ENCODE data around the gene GNG12. TPM values are rescaled to one million over a fixed set of nuclear protein-coding genes. Genes with fewer than 3 reads are reported as not detected.

The GNG12 gene
- polyA plus RNA-seq, 4 donors: 52.8 to 162 (median 126) TPM

DNA sequence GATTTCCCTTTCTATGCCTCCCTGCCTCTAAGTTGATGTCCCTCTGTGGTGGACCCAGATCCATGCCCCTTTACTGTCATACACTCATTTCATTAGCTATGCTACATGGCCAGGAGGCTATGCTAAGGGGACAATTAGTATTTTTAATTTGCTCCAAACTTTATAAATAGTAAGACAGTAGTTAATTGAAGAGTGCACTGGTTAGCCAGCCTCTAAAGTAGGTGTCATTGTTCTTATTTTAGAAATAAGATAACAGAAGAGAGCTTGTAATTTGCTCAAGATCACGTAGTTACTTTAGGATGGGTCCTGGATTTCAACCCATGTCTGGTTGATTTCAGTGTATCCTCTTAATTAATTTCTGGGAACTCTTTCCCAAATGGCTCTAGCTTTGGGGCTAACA, 29.4 kb upstream of the GNG12 start:
- Histone ChIP-seq H3K4me1 (ENCODE audit: control insufficient read depth in 3 of 3, insufficient read depth in 2 of 3, low read depth in 1 of 3, low read length in 2 of 3) (no peaks in the 10 kb centered on the region), H3K9me3 (ENCODE audit: control insufficient read depth in 2 of 2, insufficient read depth in 1 of 2, low read depth in 1 of 2, low read length in 1 of 2) (no peaks in the 10 kb centered on the region), H3K27me3 (ENCODE audit: control insufficient read depth in 3 of 3, insufficient read depth in 3 of 3, low read length in 3 of 3) (no peaks in the 10 kb centered on the region), H3K4me3 (ENCODE audit: low read depth in 1 of 3, low read length in 3 of 3) (no peak overlapping the region), H3K27ac (ENCODE audit: low read depth in 1 of 3, low read length in 2 of 3) (no peak overlapping the region), H3K36me3 (ENCODE audit: control insufficient read depth in 3 of 3, insufficient read depth in 2 of 3, low read depth in 1 of 3, low read length in 3 of 3) (no peaks in the 10 kb centered on the region)
- DNase-seq: no peak
- FAIRE-seq: no peak
- 93 to 100% (median 94%) methylated on average over 1 of the region's 1 CpG for WGBS, 3 donors

DNA sequence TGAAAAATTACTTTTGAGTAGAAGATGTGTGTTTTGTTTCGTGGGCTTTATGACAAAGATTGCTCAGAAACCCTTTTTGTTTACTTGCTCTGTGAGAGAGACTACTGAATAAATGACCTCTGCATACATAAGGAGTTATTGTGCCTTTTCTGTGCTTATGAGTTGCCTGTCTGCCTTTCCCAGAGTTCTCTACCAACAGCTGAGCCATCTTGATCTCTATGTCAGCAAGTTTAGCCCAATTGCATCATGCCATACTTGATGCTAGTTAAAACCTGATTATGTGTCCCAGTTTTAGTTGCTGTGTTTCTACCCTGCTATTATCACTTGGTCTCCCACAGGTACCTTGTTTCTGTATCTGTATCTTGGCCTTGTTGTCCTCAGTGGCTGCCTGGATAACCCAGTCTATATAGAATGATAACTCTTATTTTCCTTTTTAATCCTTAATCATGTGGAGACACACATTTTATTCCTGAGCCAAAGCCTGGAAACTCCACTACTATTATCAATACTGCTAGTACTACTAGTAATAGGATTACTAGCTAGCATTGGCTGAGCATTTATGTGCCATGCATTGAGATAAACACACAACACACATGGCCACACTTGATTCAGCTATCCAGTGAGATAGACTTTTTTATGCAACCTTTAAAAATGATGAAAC, 28.7 kb upstream of the GNG12 start:
- H3K27ac ChIP-seq (ENCODE audit: low read depth in 1 of 3, low read length in 2 of 3): no peak overlapping the region
- FAIRE-seq (no peak), DNase-seq (no peak)
- WGBS, 3 donors: 50 to 67% (median 65%) methylated on average over 1 of the region's 1 CpG
- no peaks in the 10 kb centered on the region for H3K36me3 ChIP-seq (ENCODE audit: control insufficient read depth in 3 of 3, insufficient read depth in 2 of 3, low read depth in 1 of 3, low read length in 3 of 3)
- H3K27me3 ChIP-seq (ENCODE audit: control insufficient read depth in 3 of 3, insufficient read depth in 3 of 3, low read length in 3 of 3): no peaks in the 10 kb centered on the region
- H3K4me3 ChIP-seq (ENCODE audit: low read depth in 1 of 3, low read length in 3 of 3): no peak overlapping the region
- H3K4me1 ChIP-seq (ENCODE audit: control insufficient read depth in 3 of 3, insufficient read depth in 2 of 3, low read depth in 1 of 3, low read length in 2 of 3): no peaks in the 10 kb centered on the region
- H3K9me3 ChIP-seq (ENCODE audit: control insufficient read depth in 2 of 2, insufficient read depth in 1 of 2, low read depth in 1 of 2, low read length in 1 of 2): no peaks in the 10 kb centered on the region

DNA sequence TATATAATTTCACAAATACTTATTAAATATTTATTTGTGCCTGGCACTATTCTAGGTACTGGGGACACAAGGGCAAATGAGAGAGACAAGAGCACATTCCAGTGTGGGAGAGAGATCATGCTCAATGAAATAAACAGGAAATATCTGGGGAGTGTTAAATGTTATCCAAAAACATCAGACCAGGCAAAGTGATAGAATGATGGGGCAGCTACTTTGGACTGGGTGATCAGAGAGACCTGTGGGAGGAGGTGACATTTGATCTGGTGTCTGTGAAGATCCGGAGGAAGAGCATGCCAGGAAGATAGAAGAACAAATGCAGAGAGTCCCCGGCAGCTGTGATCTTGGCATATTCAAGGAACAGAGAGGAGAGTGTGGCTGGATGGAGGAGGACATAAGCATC, 27.5 kb upstream of the GNG12 start:
- Histone ChIP-seq H3K36me3 (ENCODE audit: control insufficient read depth in 3 of 3, insufficient read depth in 2 of 3, low read depth in 1 of 3, low read length in 3 of 3) (no peaks in the 10 kb centered on the region), H3K27ac (ENCODE audit: low read depth in 1 of 3, low read length in 2 of 3) (no peak overlapping the region), H3K4me1 (ENCODE audit: control insufficient read depth in 3 of 3, insufficient read depth in 2 of 3, low read depth in 1 of 3, low read length in 2 of 3) (no peaks in the 10 kb centered on the region), H3K4me3 (ENCODE audit: low read depth in 1 of 3, low read length in 3 of 3) (no peak overlapping the region), H3K9me3 (ENCODE audit: control insufficient read depth in 2 of 2, insufficient read depth in 1 of 2, low read depth in 1 of 2, low read length in 1 of 2) (no peaks in the 10 kb centered on the region), H3K27me3 (ENCODE audit: control insufficient read depth in 3 of 3, insufficient read depth in 3 of 3, low read length in 3 of 3) (no peaks in the 10 kb centered on the region)
- 79 to 94% (median 91%) methylated on average over 2 of the region's 2 CpGs for WGBS, 3 donors
- DNase-seq (no peak), FAIRE-seq (no peak)

DNA sequence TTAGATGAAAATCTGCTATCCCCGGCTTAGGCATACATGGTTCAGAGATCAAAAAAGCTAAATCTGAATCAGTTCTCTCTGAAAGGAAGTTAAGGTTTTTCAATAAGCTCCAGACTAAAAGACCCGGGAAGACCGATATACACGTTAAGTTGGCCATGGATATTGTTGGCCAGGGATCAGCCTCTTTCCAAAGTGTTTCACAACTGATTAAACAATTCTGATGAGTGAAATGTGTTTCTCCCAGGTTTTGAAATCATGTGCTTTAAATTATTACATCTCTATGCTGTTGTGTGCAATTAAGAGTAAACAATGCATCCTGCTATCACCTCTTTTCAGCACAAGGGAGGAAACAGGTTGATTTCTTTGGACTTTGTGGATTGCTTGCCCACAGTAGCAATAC, 23.7 kb upstream of the GNG12 start:
- 78 to 91% (median 90%) methylated on average over 4 of the region's 4 CpGs for WGBS, 3 donors
- Histone ChIP-seq H3K27me3 (ENCODE audit: control insufficient read depth in 3 of 3, insufficient read depth in 3 of 3, low read length in 3 of 3) (no peaks in the 10 kb centered on the region), H3K36me3 (ENCODE audit: control insufficient read depth in 3 of 3, insufficient read depth in 2 of 3, low read depth in 1 of 3, low read length in 3 of 3) (no peaks in the 10 kb centered on the region), H3K9me3 (ENCODE audit: control insufficient read depth in 2 of 2, insufficient read depth in 1 of 2, low read depth in 1 of 2, low read length in 1 of 2) (no peaks in the 10 kb centered on the region), H3K27ac (ENCODE audit: low read depth in 1 of 3, low read length in 2 of 3) (no peak overlapping the region), H3K4me3 (ENCODE audit: low read depth in 1 of 3, low read length in 3 of 3) (no peak overlapping the region), H3K4me1 (ENCODE audit: control insufficient read depth in 3 of 3, insufficient read depth in 2 of 3, low read depth in 1 of 3, low read length in 2 of 3) (no peaks in the 10 kb centered on the region)
- FAIRE-seq: no peak
- DNase-seq: no peak

DNA sequence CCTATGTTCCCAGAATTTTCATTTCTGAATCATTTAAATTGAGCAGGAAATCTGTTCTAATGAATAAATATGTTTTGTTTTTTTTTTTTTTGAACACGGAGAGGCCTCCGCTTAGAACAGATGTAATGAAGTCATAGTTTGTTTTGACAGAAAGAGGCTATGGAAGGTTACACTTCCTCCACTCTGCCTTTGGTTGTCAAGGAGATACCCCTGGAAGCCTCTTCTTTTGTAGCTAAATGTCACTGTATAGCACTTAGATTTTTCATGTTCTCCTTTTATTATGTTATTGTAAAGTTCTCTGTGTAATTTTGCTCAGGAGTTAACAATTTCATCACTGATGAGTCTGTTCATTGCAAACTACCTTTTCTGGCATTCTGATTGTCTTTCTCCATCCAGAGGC, 22.7 kb upstream of the GNG12 start:
- Histone ChIP-seq H3K27me3 (ENCODE audit: control insufficient read depth in 3 of 3, insufficient read depth in 3 of 3, low read length in 3 of 3) (no peaks in the 10 kb centered on the region), H3K36me3 (ENCODE audit: control insufficient read depth in 3 of 3, insufficient read depth in 2 of 3, low read depth in 1 of 3, low read length in 3 of 3) (no peaks in the 10 kb centered on the region), H3K9me3 (ENCODE audit: control insufficient read depth in 2 of 2, insufficient read depth in 1 of 2, low read depth in 1 of 2, low read length in 1 of 2) (no peaks in the 10 kb centered on the region), H3K27ac (ENCODE audit: low read depth in 1 of 3, low read length in 2 of 3) (no peak overlapping the region), H3K4me3 (ENCODE audit: low read depth in 1 of 3, low read length in 3 of 3) (no peak overlapping the region), H3K4me1 (ENCODE audit: control insufficient read depth in 3 of 3, insufficient read depth in 2 of 3, low read depth in 1 of 3, low read length in 2 of 3) (no peaks in the 10 kb centered on the region)
- WGBS, 3 donors: 57 to 86% (median 74%) methylated on average over 2 of the region's 2 CpGs
- FAIRE-seq: no peak
- no peak for DNase-seq

DNA sequence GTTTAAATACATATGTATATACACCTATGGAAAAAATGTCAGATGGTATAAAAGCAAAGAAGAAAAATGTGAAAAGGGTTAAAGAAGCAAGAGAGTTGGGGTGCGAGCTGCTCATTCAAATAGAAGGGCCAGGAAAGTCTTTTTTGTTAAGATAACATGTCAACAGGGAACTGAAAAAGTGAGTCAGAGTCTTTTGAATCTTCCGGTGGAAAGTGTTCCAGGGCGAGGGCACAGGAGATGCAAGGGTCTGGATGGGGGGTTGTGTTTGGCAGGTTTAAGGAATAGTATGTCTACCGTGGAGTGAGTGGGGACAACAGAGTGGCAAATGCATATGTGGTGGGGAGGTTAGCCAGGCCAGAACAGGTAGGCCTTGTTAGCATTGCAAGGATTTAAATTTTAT, 22.2 kb upstream of the GNG12 start:
- Histone ChIP-seq H3K4me1 (ENCODE audit: control insufficient read depth in 3 of 3, insufficient read depth in 2 of 3, low read depth in 1 of 3, low read length in 2 of 3) (peaks cover 0 to 4% (median 0%) of the 10 kb centered on the region in 3 donors), H3K9me3 (ENCODE audit: control insufficient read depth in 2 of 2, insufficient read depth in 1 of 2, low read depth in 1 of 2, low read length in 1 of 2) (no peaks in the 10 kb centered on the region), H3K27me3 (ENCODE audit: control insufficient read depth in 3 of 3, insufficient read depth in 3 of 3, low read length in 3 of 3) (no peaks in the 10 kb centered on the region), H3K36me3 (ENCODE audit: control insufficient read depth in 3 of 3, insufficient read depth in 2 of 3, low read depth in 1 of 3, low read length in 3 of 3) (no peaks in the 10 kb centered on the region), H3K27ac (ENCODE audit: low read depth in 1 of 3, low read length in 2 of 3) (no peak overlapping the region), H3K4me3 (ENCODE audit: low read depth in 1 of 3, low read length in 3 of 3) (no peak overlapping the region)
- 62 to 83% (median 71%) methylated on average over 4 of the region's 4 CpGs for WGBS, 3 donors
- DNase-seq (no peak), FAIRE-seq (no peak)

DNA sequence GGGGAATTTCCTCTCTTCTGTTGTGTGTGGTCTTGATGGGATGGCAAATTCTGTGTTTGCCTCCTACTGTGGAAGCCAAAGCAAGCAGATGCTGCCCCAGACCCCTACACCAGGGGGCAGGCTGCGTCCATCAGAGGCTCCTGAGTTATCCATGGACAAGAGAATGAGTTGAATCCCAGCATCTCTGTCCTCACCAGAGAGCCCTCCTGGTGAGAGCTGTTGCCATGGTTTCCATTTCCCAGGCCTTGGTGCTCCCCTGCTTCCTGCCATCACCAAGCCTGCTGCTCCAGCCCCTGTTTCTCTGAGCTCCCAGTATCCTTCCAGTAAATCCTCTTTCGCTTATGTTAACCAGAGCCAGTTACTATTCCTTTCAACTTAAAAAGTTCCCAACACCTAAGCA, 20.4 kb upstream of the GNG12 start:
- H3K27me3 ChIP-seq (ENCODE audit: control insufficient read depth in 3 of 3, insufficient read depth in 3 of 3, low read length in 3 of 3): no peaks in the 10 kb centered on the region
- DNase-seq (peak; percentile 54 to 67), FAIRE-seq (no peak)
- peaks cover 0 to 8% (median 0%) of the 10 kb centered on the region in 3 donors for H3K4me1 ChIP-seq (ENCODE audit: control insufficient read depth in 3 of 3, insufficient read depth in 2 of 3, low read depth in 1 of 3, low read length in 2 of 3)
- WGBS, 3 donors: 10 to 53% (median 30%) methylated on average over 2 of the region's 2 CpGs
- no peaks in the 10 kb centered on the region for H3K36me3 ChIP-seq (ENCODE audit: control insufficient read depth in 3 of 3, insufficient read depth in 2 of 3, low read depth in 1 of 3, low read length in 3 of 3)
- no peak overlapping the region for H3K27ac ChIP-seq (ENCODE audit: low read depth in 1 of 3, low read length in 2 of 3)
- H3K9me3 ChIP-seq (ENCODE audit: control insufficient read depth in 2 of 2, insufficient read depth in 1 of 2, low read depth in 1 of 2, low read length in 1 of 2): no peaks in the 10 kb centered on the region
- no peak overlapping the region for H3K4me3 ChIP-seq (ENCODE audit: low read depth in 1 of 3, low read length in 3 of 3)

DNA sequence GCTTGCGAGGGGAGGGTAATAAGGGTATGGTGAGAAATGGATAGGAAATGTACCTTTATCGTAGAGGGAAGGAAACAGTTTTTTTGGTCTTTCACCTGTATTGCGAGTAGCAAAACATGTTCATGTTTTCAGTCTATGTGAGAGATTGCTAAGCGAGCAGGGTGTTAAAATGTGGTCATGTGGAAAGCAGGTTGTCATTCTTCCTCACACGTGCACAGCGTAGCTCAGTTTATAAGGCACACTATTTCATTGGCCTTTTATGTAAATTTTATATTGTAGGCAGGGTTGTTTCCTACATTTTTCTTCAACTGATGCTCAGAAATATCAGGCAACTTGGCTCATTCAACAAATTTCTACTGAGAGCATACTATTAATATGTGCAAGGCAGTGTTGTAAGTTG, 18.5 kb upstream of the GNG12 start:
- Histone ChIP-seq H3K4me1 (ENCODE audit: control insufficient read depth in 3 of 3, insufficient read depth in 2 of 3, low read depth in 1 of 3, low read length in 2 of 3) (peaks cover 0 to 8% (median 0%) of the 10 kb centered on the region in 3 donors), H3K9me3 (ENCODE audit: control insufficient read depth in 2 of 2, insufficient read depth in 1 of 2, low read depth in 1 of 2, low read length in 1 of 2) (no peaks in the 10 kb centered on the region), H3K36me3 (ENCODE audit: control insufficient read depth in 3 of 3, insufficient read depth in 2 of 3, low read depth in 1 of 3, low read length in 3 of 3) (no peaks in the 10 kb centered on the region), H3K4me3 (ENCODE audit: low read depth in 1 of 3, low read length in 3 of 3) (no peak overlapping the region), H3K27ac (ENCODE audit: low read depth in 1 of 3, low read length in 2 of 3) (no peak overlapping the region), H3K27me3 (ENCODE audit: control insufficient read depth in 3 of 3, insufficient read depth in 3 of 3, low read length in 3 of 3) (no peaks in the 10 kb centered on the region)
- FAIRE-seq: no peak
- no peak for DNase-seq
- WGBS, 3 donors: 90 to 91% (median 91%) methylated on average over 6 of the region's 6 CpGs

DNA sequence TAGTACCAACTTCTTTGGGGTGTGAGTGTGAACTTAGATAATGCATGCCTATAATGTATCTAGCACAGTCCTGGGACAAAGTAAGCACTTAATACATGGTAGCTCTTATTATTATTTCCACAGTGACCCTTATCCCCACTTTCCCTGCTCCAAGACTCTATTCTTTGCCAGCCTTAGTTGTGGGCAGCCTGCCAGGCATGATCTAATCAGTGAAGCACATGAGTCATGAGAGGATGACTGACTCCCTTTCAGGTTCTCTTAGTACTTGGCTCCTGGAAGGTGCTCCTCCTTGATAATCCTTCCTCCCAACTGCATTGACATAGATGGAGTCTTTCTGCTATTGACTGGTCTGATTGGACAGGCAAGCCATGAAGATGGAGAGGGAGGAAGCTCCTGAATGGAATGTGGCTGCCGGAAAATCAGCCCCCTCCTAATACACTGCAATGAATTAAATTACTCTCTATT, 17.4 kb upstream of the GNG12 start:
- Histone ChIP-seq H3K27me3 (ENCODE audit: control insufficient read depth in 3 of 3, insufficient read depth in 3 of 3, low read length in 3 of 3) (no peaks in the 10 kb centered on the region), H3K9me3 (ENCODE audit: control insufficient read depth in 2 of 2, insufficient read depth in 1 of 2, low read depth in 1 of 2, low read length in 1 of 2) (no peaks in the 10 kb centered on the region), H3K36me3 (ENCODE audit: control insufficient read depth in 3 of 3, insufficient read depth in 2 of 3, low read depth in 1 of 3, low read length in 3 of 3) (no peaks in the 10 kb centered on the region), H3K4me3 (ENCODE audit: low read depth in 1 of 3, low read length in 3 of 3) (no peak overlapping the region), H3K27ac (ENCODE audit: low read depth in 1 of 3, low read length in 2 of 3) (peak overlapping the region in 1 of 3 donors; percentile 42), H3K4me1 (ENCODE audit: control insufficient read depth in 3 of 3, insufficient read depth in 2 of 3, low read depth in 1 of 3, low read length in 2 of 3) (peaks cover 0 to 8% (median 0%) of the 10 kb centered on the region in 3 donors)
- FAIRE-seq (no peak), DNase-seq (peak; percentile 94 to 97)
- 44 to 51% (median 44%) methylated on average over 1 of the region's 1 CpG for WGBS, 3 donors
